Activated T-helper 1 cell treated with anti-CD3 and anti-CD28 coated beads, Interleukin-12 subunit alpha, Interleukin-12 subunit beta, Interleukin-2, Interleukin-4 antibody, amounts not matched to agents 30 ng/mL and 10 ng/mL and 1 ng/mL, durations not matched to agents 14 hours and 24 hours and 36 hours (primary cell): ENCODE results near the gene TOGARAM1. TPM values are rescaled to one million over a fixed set of nuclear protein-coding genes. Genes with fewer than 3 reads are reported as not detected.

Experiments
- DNase-seq: peaks from one replicate; pipeline ENCODE4 v3.0.0; 2021; ENCODE audit warnings: low spot score
- H3K27ac Mint-ChIP-seq: one replicate; pipeline ENCODE4 v1.8.0; 2021; ENCODE audit warnings: mild to moderate bottlenecking, mixed read lengths
- H3K27me3 Mint-ChIP-seq: one replicate; pipeline ENCODE4 v1.8.0; 2022; ENCODE audit warnings: mild to moderate bottlenecking, moderate library complexity, mixed read lengths; ENCODE audit not compliant: insufficient read depth
- H3K36me3 Mint-ChIP-seq: one replicate; pipeline ENCODE4 v1.8.0; 2021; ENCODE audit warnings: low read depth, mixed read lengths
- H3K4me1 Mint-ChIP-seq: one replicate; pipeline ENCODE4 v1.8.0; 2021; ENCODE audit warnings: low read depth, mixed read lengths
- H3K4me3 Mint-ChIP-seq: one replicate; pipeline ENCODE4 v1.8.0; 2021; ENCODE audit warnings: mild to moderate bottlenecking, moderate library complexity, mixed read lengths
- H3K9me3 Mint-ChIP-seq: one replicate; pipeline ENCODE4 v1.8.0; 2021; ENCODE audit warnings: mixed read lengths
- intact Hi-C: fragments of 100-400 bp; cut with micrococcal nuclease; formaldehyde crosslinking; loops from one replicate; pipeline ENCODE4 v1.15.1; 2024
- total RNA-seq: library from RNA; stranded (reverse); gene quantifications from 2 replicates; pipeline ENCODE4 v1.2.3, GENCODE V29; 2022

The TOGARAM1 gene
- total RNA-seq, 1 donor from 2014 or later = 9.3 TPM

DNA sequence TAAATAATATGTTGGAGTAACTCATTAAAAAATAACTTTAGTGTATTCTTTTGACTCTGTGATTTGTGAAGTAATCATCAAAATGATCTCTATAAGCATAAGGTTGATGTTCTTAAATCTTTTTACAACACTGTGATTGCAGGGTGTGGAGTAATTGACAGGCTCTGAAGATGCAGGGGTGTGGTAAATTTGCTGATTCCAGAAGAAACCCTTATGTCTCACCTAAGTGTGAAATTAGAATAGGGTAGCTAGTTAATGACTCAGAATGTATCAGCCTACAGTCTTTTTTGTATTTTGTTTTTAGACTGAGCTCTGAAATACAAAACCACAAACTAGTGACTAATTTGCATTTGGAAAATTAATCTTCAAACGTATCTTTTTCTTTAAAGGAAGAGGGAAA is 127.8 kb downstream of the TOGARAM1 start:
- no peak for DNase-seq
- Mint-ChIP-seq H3K4me1 (peaks cover 71% of the 10 kb centered on the region), H3K36me3 (peaks cover 24% of the 10 kb centered on the region), H3K9me3 (no peaks in the 10 kb centered on the region), H3K27ac (peak overlapping the region; percentile 38), H3K4me3 (peak overlapping the region; percentile 6), H3K27me3 (no peaks in the 10 kb centered on the region)
- intact Hi-C loops = loop anchor here (1.0 kb wide), 4 partner anchors 24 to 156 kb away; partner anchors contain the start of genes FKBP3 and KLHL28

- Mint-ChIP-seq H3K27me3 (no peaks in the 10 kb centered on the region), H3K4me1 (peaks cover 59% of the 10 kb centered on the region), H3K4me3 (no peak overlapping the region), H3K9me3 (no peaks in the 10 kb centered on the region), H3K36me3 (peaks cover 28% of the 10 kb centered on the region), H3K27ac (no peak overlapping the region)
- no peak for DNase-seq
- intact Hi-C loops = no loop called here
Measured at GRCh38 chr14:45091710-45092109, 129.7 kb downstream of the TOGARAM1 start.

GRCh38 chr14:45094275-45094674 is 132.3 kb downstream of the TOGARAM1 start:
- intact Hi-C loops = loop anchor here (1.0 kb wide), 1 partner anchor 9 kb away; no protein-coding TSS in a partner anchor
- Mint-ChIP-seq H3K27ac (no peak overlapping the region), H3K4me1 (peaks cover 41% of the 10 kb centered on the region)

DNA sequence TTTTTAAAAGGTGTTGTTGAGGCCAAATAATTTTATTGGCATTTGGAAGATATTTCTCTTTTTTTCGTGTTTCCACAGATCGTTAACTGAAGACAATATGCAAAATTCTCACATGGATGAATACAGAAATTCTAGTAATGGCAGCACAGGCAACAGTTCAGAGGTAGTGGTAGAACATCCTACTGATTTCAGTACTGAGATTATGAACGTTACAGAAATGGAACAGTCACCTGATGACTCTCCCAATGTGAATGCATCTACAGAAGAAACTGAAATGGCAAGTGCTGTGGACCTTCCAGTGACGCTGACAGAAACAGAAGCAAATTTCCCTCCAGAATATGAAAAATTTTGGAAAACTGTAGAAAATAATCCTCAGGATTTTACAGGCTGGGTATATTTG is 133.2 kb downstream of the TOGARAM1 start:
- DNase-seq = no peak
- H3K27ac Mint-ChIP-seq = no peak overlapping the region
- peaks cover 33% of the 10 kb centered on the region for H3K36me3 Mint-ChIP-seq
- intact Hi-C loops = loop anchor here (1.0 kb wide), 1 partner anchor 19 kb away; no protein-coding TSS in a partner anchor
- peaks cover 32% of the 10 kb centered on the region for H3K4me1 Mint-ChIP-seq
- H3K27me3 Mint-ChIP-seq = no peaks in the 10 kb centered on the region
- H3K4me3 Mint-ChIP-seq = no peak overlapping the region
- no peaks in the 10 kb centered on the region for H3K9me3 Mint-ChIP-seq

More at GRCh38 chr14:45094275-45094674, 132.3 kb downstream of the TOGARAM1 start:
- no peak for DNase-seq
- H3K9me3 Mint-ChIP-seq = no peaks in the 10 kb centered on the region
- H3K36me3 Mint-ChIP-seq = peaks cover 37% of the 10 kb centered on the region
- H3K4me3 Mint-ChIP-seq = no peak overlapping the region
- no peaks in the 10 kb centered on the region for H3K27me3 Mint-ChIP-seq

- Mint-ChIP-seq H3K36me3 (peaks cover 42% of the 10 kb centered on the region), H3K9me3 (no peaks in the 10 kb centered on the region), H3K27ac (no peak overlapping the region), H3K27me3 (no peaks in the 10 kb centered on the region), H3K4me1 (peaks cover 21% of the 10 kb centered on the region), H3K4me3 (no peak overlapping the region)
- intact Hi-C loops = no loop called here
- no peak for DNase-seq
Measured at GRCh38 chr14:45096218-45096617, 134.2 kb downstream of the TOGARAM1 start.

DNA sequence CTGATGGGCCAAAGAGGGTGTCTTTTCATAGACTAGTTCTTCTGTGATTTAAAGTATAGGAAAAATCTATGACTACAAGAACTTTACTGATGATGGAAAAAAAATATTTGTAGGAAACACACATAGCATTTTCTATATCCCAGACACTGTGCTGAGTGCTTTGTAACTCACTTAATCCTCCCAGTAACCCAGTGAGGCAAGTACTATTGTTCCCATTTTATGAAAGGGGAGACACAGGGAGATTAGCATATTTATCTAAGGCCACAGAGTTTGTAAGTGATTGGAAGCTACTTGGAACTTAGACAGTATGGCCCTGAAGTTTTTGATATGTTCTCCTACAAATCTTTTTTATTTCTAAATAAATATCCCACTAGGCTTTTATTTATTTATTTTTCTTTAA is 141.8 kb downstream of the TOGARAM1 start:
- H3K36me3 Mint-ChIP-seq = peaks cover 47% of the 10 kb centered on the region
- no peak overlapping the region for H3K4me3 Mint-ChIP-seq
- H3K27ac Mint-ChIP-seq = no peak overlapping the region
- H3K27me3 Mint-ChIP-seq = no peaks in the 10 kb centered on the region
- no peaks in the 10 kb centered on the region for H3K4me1 Mint-ChIP-seq
- intact Hi-C loops = no loop called here
- DNase-seq = no peak
- H3K9me3 Mint-ChIP-seq = no peaks in the 10 kb centered on the region

DNA sequence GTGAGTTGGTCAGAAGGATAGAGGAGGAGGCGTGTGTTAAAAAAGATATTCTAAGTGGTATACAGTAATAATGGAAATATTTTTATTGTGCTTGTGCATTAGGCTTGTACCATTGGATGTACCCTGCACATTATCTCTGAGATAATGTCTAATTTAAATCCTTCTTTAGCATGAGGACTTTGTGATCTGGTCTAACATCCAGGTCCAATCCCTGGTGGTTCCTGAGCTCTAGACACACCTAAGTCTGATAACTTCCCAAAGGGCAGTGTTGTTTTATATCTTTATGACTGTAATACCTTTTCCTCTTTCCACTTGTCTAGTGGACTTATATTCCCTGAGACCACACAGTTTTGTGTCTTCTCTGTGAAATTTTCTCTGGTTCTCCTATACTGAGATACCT is 142.6 kb downstream of the TOGARAM1 start:
- DNase-seq = no peak
- Mint-ChIP-seq H3K27ac (no peak overlapping the region), H3K4me1 (no peaks in the 10 kb centered on the region), H3K4me3 (no peak overlapping the region), H3K9me3 (no peaks in the 10 kb centered on the region), H3K36me3 (peaks cover 47% of the 10 kb centered on the region), H3K27me3 (no peaks in the 10 kb centered on the region)
- intact Hi-C loops = no loop called here

DNA sequence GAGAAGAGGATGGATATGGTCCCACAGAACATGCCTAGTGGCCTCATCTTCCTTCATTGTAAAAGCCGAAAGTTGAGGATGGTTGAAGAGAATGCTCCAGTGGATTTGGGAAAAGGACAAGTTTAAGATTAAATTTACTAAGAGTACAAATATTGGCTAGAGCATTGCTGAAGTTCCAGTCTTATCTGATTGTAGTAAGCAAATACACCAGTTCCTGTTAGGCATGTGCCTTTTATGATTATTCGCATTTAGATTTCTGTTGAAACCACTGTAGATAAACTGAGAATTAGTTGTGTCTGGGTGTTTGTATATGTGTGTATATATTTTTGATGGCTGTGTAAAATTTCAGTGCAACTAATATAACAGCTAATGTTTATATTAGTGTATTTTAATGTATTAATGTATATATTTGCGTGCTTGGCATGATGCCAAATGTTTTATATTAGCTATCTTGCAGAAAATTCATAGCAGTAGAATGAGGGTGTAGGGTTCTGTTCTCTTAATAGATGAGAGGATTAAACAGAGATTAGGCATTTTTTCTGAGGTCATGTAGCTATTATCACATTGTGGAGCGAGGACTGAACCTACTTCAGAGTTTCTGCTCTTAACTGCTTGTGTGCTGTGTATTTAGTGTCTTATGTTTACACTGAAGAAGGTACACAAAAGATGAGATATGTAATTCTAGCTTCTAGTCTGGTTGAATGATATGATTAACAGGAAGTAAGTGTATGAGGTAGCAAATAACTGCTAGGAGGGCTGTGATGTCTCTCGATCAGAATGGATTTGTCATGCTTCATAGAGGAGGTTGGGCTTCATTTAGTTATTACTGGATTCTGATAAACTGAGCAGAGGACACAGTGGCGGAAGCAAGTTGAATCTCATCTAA is 151.1 kb downstream of the TOGARAM1 start:
- no peak for DNase-seq
- intact Hi-C loops = no loop called here
- no peaks in the 10 kb centered on the region for H3K9me3 Mint-ChIP-seq
- H3K4me3 Mint-ChIP-seq = peak overlapping the region; percentile 29
- no peaks in the 10 kb centered on the region for H3K27me3 Mint-ChIP-seq
- H3K4me1 Mint-ChIP-seq = peaks cover 14% of the 10 kb centered on the region
- peaks cover 41% of the 10 kb centered on the region for H3K36me3 Mint-ChIP-seq
- H3K27ac Mint-ChIP-seq = peak overlapping the region; percentile 83

GRCh38 chr14:45114327-45114726 is 152.3 kb downstream of the TOGARAM1 start:
- intact Hi-C loops = loop anchor here (1.0 kb wide), 6 partner anchors 19 to 153 kb away; partner anchors contain the start of genes FKBP3, KLHL28 and MIS18BP1
- Mint-ChIP-seq H3K9me3 (no peaks in the 10 kb centered on the region), H3K27me3 (no peaks in the 10 kb centered on the region), H3K36me3 (peaks cover 41% of the 10 kb centered on the region), H3K4me3 (no peak overlapping the region), H3K4me1 (peaks cover 14% of the 10 kb centered on the region), H3K27ac (peak overlapping the region; percentile 70)
- DNase-seq = no peak

DNA sequence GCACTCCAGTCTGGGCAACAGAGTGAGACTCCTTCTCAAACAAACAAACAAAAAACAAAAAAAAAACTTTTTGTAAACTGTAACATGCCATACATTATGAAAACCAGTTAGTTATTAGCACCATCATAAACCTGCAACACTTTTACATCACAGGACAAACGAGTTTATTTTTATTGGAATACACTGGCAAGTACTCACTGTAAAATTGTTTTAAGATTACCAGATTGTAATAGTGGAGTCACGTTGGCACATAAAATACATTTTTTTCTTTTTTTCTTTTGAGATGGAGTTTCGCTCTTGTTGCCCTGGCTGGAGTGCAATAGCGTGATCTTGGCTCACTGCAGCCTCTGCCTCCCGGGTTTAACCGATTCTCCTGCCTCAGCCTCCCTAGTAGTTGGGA is 156.6 kb downstream of the TOGARAM1 start:
- no peak for DNase-seq
- Mint-ChIP-seq H3K4me3 (no peak overlapping the region), H3K36me3 (peaks cover 45% of the 10 kb centered on the region), H3K4me1 (peaks cover 9% of the 10 kb centered on the region), H3K9me3 (peaks cover 2% of the 10 kb centered on the region), H3K27me3 (no peaks in the 10 kb centered on the region), H3K27ac (no peak overlapping the region)
- intact Hi-C loops = no loop called here

- H3K27ac Mint-ChIP-seq = no peak overlapping the region
- peaks cover 6% of the 10 kb centered on the region for H3K4me1 Mint-ChIP-seq
- peaks cover 49% of the 10 kb centered on the region for H3K36me3 Mint-ChIP-seq
- intact Hi-C loops = no loop called here
- DNase-seq = no peak
- peaks cover 2% of the 10 kb centered on the region for H3K9me3 Mint-ChIP-seq
- no peaks in the 10 kb centered on the region for H3K27me3 Mint-ChIP-seq
- H3K4me3 Mint-ChIP-seq = no peak overlapping the region
Measured at GRCh38 chr14:45120096-45120495, 158.1 kb downstream of the TOGARAM1 start.

GRCh38 chr14:45123271-45123670 is 161.3 kb downstream of the TOGARAM1 start:
- no peak for DNase-seq
- H3K9me3 Mint-ChIP-seq = peaks cover 2% of the 10 kb centered on the region
- H3K27me3 Mint-ChIP-seq = no peaks in the 10 kb centered on the region
- peaks cover 45% of the 10 kb centered on the region for H3K36me3 Mint-ChIP-seq
- intact Hi-C loops = no loop called here
- no peak overlapping the region for H3K27ac Mint-ChIP-seq
- no peaks in the 10 kb centered on the region for H3K4me1 Mint-ChIP-seq
- H3K4me3 Mint-ChIP-seq = no peak overlapping the region
